Tongue (tissue), 2 donors: Measurements from ENCODE around the gene RAF1. TPM values are rescaled to one million over a fixed set of nuclear protein-coding genes. Genes with fewer than 3 reads are reported as not detected.

Source experiments
- DNase-seq: peaks from one replicate; pipeline ENCODE4 v3.0.0-alpha.2; 2015
- total RNA-seq: library from RNA; depleted of rRNA; stranded (reverse); fragments of >200 nt; gene quantifications from one replicate; pipeline ENCODE4 v1.2.3, GENCODE V29; 2014

The RAF1 gene
- total RNA-seq, 1 donor from 2014 or later = 156 TPM

DNA sequence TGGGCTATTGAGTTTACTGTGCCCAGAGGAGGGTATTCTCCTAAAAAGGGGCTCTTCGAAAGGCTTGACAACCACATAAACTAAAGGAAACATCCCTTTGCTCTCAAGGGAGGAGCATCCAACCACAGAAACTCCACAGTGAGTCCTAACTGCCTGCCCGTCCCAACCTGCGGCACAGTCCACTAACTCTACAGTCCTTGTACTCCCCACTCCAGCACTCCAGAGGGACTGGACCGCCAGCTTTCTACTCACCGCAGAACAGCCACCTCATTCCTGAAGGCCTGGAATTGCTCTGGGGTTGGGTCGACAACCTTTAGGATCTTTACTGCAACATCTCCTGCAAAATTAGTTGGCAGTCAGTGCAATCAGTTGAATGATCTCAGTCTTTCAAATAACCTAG, 72.5 kb downstream of the RAF1 start:
- no peak for DNase-seq

DNA sequence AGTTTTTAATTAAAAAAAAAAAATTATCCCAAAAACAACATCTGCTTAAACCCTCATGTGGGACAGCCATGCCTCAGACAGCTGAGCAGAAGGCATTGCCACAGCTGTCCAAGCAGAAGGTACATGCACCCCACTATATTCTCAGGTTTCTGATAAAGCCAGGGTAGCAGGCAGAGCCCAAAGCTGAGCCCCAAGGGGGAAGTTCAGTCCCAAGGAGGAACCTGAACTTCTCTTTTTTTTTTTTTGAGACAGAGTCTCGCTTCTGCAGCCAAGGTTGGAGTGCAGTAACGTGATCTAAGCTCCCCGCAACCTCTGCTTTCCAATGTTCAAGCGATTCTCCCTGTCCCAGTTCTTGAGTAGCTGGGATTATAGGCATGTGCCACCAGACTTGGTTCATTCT, 73.8 kb downstream of the RAF1 start:
- no peak for DNase-seq

DNA sequence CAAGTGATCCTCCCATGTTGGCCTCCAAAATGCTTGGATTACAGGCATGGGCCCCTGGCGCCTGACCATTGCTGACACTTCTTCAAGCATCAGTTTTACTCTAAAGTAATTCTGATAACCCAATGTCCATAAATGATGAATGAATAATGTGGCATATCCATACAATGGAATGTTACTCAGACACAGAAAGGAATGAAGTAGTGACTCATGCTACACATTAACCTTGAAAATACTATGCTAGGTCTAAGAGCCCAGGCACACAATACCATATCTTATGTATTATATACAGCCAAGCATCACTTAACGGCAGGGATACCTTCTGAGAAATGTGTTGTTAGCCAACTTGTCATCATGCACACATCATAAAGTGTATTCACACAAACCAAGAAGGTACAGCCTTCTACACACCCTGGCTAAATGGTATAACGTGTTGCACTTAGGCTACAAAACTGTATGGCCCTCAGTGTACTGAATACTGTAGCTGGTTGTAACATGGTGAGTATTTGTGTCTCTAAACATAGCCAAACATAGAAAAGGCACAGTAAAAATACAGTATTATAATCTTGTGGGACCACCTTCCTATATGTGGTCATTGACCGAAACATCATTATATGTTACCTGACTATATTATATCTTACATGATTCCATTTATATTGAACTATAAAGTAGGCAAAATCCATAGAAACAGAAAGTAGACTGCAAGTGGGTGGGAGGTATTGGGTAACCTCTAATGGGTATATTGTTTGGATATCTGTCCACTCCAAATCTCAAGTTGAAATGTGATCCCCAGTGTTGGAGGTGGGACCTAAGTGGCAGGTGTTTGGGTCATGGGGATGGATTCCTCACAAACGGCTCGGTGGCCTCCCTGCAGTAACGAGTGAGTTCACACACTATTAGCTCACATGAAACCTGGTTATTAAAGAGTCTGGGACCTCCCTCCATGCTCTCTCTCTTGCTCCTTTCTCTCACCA, 75.6 kb downstream of the RAF1 start:
- DNase-seq = no peak

DNA sequence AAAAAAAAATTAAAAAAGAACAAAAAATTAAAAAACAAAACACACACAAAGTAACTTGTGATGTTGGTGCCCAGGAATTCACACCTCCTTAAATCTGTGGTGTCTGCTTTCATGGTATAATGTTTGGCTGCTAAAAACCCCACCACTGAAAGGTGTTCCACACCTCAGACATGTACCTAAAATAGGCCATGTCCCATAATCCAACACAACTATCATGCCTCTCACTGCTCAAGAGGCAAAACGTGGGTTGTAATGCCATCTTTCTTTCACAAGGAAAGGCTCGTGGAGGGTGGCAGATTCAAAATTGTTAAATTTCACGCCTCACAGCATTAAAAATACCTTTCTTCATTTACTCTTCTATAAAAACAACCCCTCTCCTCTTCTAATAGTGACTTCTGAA, 77.5 kb downstream of the RAF1 start:
- DNase-seq = no peak

DNA sequence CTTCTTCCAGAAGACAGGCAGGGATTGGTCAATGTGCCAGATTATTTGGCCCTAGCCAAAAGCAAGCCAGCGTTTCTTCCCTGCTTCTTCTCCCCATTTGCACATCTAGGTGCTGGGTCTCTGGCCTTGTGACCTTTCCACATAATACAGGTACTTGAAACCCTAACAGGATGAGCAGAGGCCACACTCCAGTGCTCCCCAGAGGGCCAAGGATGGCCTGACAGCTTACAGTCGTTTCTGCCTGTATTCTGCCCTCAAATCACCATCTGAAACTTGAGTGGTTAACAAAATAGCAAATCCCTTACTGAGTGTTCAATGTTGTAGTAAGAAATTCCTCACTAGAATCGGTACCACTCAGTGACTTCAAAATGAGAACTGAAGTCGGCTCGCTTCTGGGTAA, 77.9 kb downstream of the RAF1 start:
- no peak for DNase-seq

DNA sequence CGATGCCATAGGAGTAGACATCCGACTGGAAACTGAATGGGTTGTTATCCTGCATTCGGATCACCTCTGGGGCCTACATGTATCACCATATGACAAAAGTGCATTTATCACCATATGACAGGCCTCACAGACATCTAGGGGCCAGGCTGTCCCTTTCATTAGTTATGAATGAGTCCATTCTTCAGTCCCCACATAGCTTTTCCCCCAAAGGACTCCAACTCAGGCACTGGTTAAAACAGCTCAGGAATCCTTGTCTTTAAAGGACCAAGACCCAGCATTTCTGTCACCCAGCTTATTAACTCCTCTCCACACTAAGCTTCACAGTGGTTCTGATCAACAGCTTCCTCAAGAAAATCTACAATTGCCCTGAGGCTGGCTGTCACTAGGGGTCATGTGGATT, 78.7 kb downstream of the RAF1 start:
- no peak for DNase-seq

DNA sequence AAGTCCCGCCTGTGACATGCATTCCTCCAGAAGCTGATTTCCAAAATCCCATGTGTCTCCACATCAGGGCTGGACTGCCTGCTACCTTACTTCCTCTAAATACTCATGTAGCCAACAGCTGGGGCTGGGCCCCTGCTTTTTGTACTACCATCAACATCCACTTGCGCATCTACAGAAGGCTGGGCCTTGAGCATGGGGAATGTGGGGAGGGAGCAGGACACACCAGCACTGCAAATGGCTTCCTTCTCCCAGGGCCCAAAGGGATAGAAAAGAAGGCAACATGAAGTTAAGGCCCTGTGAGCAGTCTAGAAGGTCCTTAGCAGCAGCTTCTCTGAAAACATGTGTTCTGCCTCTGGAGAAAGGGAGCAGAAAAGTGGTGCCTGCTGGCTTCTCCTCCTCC, 79.8 kb downstream of the RAF1 start:
- DNase-seq = no peak

DNA sequence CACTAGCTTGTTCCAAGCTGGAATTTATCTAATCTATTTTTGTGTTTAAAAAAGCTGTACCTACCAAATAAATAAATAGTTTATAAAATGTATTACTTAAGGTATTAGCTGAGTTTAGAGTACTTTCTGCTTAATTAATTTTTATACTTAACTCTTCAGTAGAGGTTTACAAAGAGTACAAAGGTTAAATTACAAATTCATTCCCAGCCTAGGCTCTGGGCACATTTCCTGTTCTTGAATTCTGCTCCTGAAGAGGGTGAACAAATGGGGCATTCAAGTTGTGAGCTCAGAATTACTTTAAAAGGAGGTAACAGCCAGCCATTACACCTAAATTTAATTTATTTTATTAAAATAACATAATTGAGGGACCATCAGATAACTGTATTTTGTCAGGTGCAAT, 80.6 kb downstream of the RAF1 start:
- DNase-seq = no peak

DNA sequence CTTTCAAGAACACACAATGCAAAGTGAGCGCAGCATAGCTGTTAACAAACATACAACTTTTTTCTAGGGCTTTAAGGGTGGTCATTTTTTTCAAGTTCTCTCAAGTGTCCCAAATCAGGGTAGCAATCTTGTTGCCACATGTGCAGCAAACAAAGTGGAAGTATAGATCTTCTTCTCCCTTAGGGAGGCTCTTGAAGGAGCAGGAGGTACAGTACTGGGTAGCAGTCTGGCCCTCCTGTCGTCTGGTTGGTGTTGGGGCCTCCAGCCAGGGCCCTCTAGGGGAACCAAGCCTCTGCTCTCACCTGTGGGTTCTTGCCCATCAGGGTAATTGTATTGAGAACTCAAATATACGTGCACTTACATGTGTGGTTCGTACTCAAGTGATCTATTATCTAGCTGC, 81.2 kb downstream of the RAF1 start:
- no peak for DNase-seq

DNA sequence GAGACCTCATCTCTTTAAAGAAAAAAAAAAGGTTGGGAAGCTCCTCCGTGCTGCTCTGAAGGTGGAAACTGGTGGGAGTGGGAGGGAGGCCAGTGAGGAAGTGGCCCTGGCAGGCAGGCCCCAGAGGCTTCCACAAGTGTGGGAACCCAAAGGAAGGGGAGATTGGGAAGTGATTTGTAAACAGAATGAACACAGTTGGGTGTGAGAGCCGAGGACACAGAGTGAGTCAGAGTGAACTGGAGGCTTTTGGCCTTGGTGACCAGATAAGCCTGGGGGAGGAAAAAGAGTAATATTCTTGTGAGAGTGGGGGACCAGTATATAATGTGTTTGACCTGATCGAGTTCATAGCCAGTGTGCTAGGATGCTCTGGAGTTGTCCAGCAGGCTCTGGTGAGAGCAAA, 84.0 kb downstream of the RAF1 start:
- DNase-seq = no peak

DNA sequence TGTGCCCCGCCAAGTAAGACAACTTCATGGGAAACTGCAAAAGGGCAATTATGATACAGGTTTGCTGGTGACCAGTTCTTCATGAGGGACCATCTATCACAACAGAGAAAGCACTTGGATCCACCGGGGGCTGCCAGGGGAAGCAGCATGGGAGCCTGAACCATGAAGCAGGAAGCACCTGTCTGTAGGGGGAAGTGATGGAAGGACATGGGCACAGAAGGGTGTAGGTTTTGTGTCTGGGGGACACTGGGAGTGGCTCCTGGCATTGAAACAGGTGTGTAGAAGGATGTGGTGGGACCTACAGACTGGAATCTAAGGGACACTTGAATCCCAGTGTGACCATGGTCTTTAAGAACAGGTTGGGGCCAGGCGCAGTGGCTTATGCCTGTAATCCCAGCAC, 84.5 kb downstream of the RAF1 start:
- no peak for DNase-seq

DNA sequence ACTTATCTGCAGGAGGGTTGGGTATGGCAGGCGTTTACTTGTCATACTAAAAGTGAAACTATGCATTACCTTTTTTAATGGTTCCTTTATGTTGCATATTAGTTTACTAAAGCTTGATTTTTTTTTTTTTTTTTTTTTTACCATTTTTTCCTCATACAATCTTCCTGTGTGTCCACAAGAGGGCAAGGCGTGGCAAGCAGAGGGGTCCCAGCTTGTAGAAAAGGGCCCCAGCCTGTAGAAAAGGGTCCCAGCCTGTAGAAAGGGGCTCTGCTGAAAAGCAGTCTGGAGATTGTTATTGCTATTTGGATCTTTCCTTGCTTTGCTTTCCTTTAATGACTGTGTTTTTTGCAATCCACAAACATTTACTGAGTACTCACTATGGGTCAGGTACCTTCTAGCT, 85.2 kb downstream of the RAF1 start:
- no peak for DNase-seq

DNA sequence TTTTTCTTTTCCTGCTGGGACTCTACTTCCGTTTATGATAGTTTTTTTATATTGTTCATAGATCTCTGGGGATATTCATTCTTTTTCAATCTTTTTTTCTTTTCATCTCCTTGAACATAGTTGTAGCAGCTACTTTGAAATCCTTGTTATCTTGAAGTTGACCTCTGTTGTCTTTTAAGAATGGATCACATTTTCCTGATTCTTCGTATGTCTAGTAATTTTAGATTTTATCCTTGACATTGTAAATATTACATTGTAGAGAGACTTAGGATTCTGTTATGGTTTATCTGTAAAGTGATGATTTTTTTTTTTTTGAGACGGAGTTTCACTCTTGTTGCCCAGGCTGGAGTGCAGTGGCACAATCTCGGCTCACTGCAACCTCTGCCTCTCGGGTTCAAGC, 86.5 kb downstream of the RAF1 start:
- no peak for DNase-seq

DNA sequence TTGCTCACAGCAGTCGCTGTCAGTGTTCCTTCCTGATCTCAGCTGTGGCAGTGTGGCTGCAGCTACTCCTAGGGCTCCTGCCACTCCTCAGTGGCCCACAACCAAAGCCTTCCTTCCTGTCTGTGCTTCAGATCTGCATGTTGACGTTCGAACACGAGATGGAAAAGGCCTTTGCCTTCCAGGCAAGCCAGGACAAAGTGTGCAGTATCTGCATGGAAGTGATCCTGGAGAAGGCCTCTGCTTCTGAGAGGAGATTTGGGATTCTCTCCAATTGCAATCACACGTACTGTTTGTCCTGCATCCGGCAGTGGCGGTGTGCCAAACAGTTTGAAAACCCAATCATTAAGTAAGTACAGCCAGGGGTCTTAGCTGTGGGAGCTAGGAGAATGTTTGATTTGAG, 89.3 kb downstream of the RAF1 start:
- no peak for DNase-seq

DNA sequence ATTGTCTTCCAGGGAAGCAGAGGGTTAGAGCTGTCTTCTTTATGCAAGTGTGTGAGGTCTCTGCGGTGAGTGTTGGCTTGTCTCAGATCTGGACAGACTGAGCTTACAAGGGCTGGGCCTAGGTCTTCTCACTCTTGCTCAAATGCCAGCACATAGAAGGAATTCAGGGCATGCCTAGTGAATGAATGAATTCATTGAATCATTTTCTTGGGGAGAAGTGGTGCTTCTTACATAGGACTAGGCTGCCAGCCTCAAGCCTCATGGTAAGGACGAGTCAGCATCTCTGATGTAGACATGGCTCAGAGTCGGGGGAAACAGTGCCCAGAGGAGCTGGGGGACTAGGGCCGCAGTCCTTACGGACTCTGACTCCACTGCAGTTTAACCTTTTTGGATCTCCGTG, 89.8 kb downstream of the RAF1 start:
- DNase-seq = no peak

DNA sequence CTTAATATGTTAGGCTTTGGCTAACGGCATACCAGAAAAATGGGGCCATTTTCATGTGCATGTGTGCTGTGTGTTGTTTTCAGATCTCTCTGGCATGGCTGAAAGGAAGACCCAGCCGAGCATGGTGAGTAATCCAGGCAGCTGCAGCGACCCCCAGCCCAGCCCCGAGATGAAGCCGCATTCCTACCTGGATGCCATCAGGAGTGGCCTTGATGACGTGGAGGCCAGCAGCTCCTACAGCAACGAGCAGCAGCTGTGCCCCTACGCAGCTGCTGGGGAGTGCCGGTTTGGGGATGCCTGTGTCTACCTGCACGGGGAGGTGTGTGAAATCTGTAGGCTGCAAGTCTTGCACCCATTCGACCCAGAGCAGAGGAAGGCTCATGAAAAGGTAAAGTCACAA, 91.9 kb downstream of the RAF1 start:
- no peak for DNase-seq

DNA sequence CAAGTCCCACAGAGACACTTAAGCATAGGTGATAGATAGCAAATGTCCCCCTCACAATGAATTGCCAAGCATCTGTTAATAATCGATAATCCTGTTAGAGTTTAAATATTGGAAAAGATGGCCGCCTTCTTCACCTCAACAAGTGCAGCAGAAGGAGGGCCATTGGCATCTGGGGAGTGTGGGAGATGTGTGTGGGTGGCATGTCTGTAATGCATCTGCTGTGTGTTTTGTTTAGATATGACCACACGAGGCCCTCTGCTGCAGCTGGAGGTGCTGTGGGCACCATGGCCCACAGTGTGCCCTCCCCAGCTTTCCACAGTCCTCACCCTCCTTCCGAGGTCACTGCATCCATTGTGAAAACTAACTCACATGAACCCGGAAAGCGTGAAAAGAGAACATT, 94.1 kb downstream of the RAF1 start:
- DNase-seq = no peak

DNA sequence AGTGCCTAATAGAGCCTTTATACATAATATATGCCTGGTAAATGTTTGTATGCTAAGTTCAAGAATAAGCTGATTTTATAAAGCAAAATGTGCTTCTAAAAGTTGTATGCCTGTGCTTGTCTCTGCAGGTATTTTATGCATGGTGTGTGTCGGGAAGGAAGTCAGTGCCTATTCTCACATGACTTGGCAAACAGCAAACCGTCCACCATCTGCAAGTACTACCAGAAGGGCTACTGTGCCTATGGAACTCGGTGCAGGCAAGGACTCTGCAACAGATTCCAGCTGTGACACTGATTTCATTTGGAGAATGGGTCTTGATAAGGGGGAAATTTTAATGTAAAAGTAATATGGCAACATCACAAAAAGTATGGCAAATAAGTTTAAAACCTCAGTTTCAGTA, 95.2 kb downstream of the RAF1 start:
- no peak for DNase-seq

DNA sequence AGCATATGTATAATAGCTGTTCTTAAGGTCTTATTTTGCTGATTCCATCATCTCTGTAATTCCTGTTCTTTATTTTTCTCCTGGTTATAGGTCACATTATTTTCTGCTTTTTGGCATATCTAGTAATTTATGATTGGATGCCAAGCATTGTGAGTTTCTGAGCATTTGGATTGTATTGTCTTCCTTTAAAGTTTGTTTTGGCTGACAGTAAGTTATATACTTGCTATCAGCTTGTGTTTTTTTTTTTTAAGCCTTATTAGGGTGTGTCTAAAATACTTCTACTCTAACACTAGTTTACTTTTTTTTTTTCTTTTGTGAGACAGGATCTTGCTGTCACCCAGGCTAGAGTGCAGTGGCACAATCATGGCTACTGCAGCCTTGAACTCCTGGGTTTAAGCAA, 96.9 kb downstream of the RAF1 start:
- DNase-seq = no peak

DNA sequence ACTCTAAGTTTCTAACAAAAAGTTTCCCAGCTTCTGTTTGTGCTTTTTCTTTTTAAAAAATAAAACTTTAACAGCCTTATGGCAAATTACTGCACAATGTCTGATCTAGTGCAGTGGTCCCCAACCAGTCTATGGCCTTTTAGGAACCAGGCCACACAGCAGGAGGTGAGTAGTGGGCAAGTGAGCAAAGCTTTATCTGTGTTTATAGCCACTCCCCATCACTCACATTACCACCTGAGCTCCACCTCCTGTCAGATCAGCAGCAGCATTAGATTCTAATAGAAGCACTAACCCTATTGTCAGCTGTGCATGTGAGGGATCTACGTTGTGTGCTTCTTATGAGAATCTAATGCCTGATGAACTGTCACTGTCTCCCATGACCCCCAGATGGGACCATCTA, 101.5 kb downstream of the RAF1 start:
- DNase-seq = no peak

DNA sequence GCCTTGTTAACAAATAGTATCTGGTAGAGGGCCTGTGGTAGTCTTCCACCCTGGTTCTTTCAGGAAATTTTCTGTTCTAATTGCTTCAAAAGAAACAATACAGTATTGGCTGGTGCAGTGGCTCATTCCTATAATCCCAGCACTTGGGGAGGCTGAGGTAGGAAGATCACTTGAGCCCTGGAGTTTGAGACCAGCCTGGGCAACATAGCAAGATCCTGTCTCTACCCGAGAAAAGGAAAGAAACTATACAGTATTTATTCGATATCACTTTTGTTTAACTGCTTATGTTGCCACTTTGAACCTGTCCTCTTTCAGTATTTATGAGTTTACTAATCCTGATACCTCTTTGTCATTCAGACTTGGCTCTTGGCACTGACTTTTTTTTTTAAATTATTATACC, 102.5 kb downstream of the RAF1 start:
- no peak for DNase-seq

DNA sequence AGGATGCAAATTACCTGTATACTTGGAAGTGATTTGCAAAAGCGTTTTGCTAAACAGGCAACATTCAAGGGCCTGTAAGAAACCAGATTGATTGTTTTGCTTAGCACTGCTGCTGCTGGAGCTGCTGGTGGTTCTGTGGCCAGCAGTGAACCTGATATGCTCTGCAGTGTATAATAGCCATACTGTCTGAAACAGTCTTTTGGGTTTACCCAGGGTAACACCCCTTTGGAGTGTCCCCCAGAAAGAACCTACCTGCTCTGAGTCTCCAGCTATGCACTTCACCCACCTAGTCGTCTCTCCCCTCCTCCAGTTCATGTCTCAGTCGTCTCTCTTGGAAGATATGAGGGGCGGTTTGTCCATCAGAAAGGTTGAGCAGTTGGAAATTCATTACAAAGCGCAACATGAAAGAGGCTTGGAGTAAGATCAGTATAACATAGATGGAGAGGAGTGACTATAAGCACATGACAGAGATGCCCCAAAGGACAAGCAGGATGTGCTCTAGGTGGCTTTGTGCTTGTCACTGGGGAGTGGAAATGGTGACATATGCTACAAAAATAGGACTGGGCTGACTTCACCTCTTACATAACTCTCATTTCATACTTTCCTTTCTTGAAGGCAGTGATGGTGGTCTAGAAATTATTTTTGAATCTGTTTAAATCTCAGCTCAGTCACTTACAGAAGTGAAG, 103.3 kb downstream of the RAF1 start:
- DNase-seq = no peak

DNA sequence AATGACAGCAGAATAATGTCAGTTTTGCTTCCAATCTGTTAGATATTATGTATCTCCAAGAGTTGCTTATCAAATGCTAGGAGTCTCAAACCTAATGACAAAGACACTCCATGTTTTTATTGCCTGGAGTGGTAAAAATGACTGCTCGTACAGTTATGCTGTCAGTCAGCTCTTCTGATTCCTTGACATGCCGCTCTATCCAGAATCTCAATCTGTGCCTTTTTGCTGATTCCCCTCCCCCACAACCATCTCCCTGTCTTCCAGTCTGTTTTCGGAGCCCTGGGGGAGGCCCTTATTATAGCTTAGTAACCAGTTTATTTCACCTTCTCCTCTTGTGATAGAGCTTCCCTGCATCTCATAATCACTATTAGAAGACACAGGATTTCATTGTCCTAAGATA, 104.4 kb downstream of the RAF1 start:
- no peak for DNase-seq

DNA sequence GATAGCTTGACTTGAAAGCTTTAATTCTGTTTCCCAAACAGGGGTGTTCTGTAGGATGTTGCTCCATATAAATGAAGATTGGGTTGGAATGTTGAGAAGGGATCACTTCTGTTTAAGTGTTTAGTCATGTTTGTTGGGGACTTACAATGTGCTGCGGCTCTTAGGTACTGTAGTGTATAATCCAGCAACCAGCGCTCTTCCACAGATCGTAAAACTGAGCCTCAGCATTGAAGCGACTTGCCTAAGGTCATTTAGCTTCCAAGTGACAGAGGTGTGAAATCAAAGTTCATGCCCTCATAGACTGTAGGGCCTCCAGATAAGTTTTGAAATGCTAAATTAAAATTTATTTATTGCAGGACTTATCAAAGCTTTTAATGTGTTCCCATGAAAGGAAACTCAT, 105.2 kb downstream of the RAF1 start:
- no peak for DNase-seq
